Measurements from ENCODE around the gene NIPSNAP2.

DNA sequence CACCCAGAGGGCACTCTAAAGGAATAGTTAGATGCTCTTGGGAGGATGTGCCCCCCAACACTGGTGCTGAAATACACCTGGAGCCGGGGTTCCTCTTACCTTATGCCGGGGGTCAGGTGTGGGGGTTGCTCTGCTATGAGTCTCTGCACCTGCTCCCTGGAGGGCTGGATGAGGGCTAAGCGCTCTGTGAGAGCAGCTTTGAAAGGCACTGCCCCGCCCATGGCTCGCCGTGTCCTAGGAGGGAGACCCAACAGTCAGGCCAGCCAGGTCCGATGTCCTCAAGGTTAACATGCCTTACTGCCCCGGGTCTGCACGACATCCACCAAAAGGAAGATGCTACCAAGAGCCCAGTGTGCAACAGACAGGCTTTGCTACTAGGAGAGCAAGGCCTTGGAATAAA lies 55.1 kb downstream of the NIPSNAP2 start:
- TF ChIP-seq, protein P1, sequence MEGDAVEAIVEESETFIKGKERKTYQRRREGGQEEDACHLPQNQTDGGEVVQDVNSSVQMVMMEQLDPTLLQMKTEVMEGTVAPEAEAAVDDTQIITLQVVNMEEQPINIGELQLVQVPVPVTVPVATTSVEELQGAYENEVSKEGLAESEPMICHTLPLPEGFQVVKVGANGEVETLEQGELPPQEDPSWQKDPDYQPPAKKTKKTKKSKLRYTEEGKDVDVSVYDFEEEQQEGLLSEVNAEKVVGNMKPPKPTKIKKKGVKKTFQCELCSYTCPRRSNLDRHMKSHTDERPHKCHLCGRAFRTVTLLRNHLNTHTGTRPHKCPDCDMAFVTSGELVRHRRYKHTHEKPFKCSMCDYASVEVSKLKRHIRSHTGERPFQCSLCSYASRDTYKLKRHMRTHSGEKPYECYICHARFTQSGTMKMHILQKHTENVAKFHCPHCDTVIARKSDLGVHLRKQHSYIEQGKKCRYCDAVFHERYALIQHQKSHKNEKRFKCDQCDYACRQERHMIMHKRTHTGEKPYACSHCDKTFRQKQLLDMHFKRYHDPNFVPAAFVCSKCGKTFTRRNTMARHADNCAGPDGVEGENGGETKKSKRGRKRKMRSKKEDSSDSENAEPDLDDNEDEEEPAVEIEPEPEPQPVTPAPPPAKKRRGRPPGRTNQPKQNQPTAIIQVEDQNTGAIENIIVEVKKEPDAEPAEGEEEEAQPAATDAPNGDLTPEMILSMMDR (IDR thresholded peaks at IDR 0.05), result no peak
- TF ChIP-seq POLR2A (IDR thresholded peaks at IDR 0.05), result no peak

Data from tibial nerve (tissue), 3 donors.